ENCODE data around the gene RNF151.
"Not testable (repeated sequence)": the region's sequence is repeated elsewhere in the genome, so short reads cannot be mapped to it uniquely, and the experiment has no call there.

Gene RNF151

DNA sequence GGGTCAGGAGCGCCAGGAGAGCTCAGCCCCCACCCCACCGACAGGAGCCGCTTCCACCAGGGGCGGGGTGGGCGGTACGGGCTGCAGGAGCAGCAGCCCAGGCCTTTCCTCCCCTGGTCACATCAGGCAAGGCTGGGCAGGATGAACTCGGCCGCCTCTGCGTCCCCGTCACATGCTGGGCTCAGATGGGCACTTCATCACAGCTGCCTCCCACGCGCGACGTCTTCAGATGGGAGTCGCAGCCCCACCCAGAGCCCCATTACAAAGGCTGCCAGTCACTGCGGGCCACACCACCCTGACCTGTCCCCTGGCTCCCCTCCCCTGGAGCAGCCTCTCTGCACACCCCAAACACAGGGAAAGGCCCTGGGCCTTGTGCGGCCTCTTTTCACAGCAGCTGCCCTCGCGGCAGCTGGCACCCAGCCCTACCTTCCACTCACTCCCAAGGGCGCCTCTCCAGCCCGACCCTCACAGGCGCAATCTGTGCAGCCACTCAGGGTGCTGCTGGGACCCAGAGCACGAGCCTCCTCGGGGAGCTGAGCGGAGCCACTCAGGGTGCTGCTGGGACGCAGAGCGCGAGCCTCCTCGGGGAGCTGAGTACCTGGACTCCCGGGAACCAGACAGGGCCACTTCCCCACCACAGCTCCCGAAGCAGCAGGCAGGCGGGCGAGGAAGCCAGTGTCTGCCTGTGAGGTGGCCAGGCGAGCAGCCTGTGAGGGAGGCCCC, 38.3 kb downstream of the RNF151 start:
- H3K9ac ChIP-seq (ENCODE audit: low read depth, low read length), result no peak overlapping the region
- peaks cover 4% of the 10 kb centered on the region; the same call in 1 of the 2 replicates for H3K36me3 ChIP-seq (ENCODE audit: insufficient read depth, low read length)
- H3K9me3 ChIP-seq (ENCODE audit: control insufficient read depth, insufficient read depth, low read length), result no peaks in the 10 kb centered on the region
- H3K4me1 ChIP-seq (ENCODE audit: insufficient read depth, low read length), result peaks cover 12% of the 10 kb centered on the region; the same call in 1 of the 2 replicates

DNA sequence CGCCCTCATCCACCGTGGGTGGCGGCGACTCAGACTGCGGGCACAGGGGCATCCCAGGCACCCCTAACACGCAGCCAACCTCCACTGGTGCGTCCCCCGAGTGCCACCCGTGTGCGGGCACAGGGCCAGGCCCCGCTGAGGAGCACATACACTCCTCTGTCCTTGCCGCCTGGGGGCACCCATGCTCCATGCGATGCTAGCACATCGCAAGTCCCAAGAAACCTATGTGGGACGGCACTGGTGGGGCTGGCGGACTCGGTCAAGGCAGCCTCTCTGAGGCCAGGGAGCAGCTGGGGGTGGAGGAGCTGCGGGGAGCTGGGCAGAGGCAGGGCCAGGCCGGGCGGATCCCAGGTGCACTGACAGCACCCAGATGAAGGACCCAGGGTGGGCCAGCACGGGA, 39.0 kb downstream of the RNF151 start:
- Histone ChIP-seq H3K9me3 (ENCODE audit: control insufficient read depth, insufficient read depth, low read length) (no peaks in the 10 kb centered on the region), H3K9ac (ENCODE audit: low read depth, low read length) (no peak overlapping the region), H3K36me3 (ENCODE audit: insufficient read depth, low read length) (peaks cover 4% of the 10 kb centered on the region; the same call in 1 of the 2 replicates), H3K4me1 (ENCODE audit: insufficient read depth, low read length) (peaks cover 12% of the 10 kb centered on the region; the same call in 1 of the 2 replicates)

DNA sequence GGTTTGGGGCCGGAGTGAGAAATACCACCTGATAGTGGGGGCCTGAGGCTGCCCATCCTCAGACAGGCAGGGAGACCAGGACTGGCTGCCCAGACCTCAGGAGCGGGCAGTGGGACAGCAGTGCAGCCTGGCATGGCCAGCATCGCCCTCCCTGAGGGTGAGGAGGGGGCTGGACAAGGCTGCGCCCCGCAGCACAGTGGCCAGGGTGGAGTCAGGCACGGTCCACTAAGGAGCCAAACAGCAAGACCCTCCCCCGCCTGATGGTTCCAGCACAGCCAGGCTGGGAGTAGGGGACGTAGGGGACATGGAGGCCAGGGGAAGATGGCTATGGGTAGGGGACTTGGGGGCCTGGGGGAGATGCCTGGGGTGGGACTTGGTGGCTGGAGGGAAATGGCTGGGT, 39.7 kb downstream of the RNF151 start:
- Histone ChIP-seq H3K36me3 (ENCODE audit: insufficient read depth, low read length) (peaks cover 2% of the 10 kb centered on the region; the same call in 1 of the 2 replicates), H3K9ac (ENCODE audit: low read depth, low read length) (no peak overlapping the region), H3K9me3 (ENCODE audit: control insufficient read depth, insufficient read depth, low read length) (no peaks in the 10 kb centered on the region), H3K4me1 (ENCODE audit: insufficient read depth, low read length) (peaks cover 12% of the 10 kb centered on the region; the same call in 1 of the 2 replicates)

DNA sequence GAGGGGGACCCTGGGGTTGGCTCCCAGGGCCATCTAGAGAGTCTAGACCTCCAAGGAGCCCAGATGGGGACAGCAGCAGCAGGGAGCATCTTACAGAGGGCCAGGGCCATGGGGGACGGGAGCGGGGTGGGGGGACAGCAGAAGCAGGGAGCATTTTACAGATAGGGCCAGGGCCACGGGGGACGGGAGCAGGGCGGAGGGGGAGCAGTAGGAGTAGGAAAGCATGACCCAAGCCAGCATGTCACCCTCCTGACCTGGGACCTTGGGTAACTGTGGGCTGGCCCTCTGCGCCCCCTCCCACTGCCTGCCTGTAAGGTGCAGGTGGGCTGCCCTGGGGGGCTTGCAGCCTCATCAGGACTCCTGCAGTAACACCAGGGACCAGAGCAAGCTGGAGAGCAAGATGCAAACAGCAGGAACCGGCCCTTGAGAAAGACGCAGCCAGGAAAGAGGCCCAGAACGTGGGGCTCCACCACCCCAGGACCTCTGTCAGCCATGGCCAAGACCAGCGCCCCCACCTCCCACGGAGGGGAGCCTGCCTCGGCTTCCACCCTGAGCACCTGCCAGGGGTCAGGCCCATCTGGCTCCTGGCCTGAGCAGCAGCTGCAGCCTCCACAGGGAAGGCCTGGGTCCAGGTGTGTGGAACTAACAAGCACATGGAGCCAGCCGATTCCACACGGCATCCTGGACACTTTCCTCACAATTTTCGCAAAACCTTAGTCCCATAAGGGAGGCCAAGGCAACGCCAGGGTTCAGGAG, 40.6 kb downstream of the RNF151 start:
- Histone ChIP-seq H3K9me3 (ENCODE audit: control insufficient read depth, insufficient read depth, low read length) (no peaks in the 10 kb centered on the region), H3K9ac (ENCODE audit: low read depth, low read length) (no peak overlapping the region), H3K4me1 (ENCODE audit: insufficient read depth, low read length) (peaks cover 12% of the 10 kb centered on the region; the same call in 1 of the 2 replicates), H3K36me3 (ENCODE audit: insufficient read depth, low read length) (no peaks in the 10 kb centered on the region; the same call in 1 of the 2 replicates)

DNA sequence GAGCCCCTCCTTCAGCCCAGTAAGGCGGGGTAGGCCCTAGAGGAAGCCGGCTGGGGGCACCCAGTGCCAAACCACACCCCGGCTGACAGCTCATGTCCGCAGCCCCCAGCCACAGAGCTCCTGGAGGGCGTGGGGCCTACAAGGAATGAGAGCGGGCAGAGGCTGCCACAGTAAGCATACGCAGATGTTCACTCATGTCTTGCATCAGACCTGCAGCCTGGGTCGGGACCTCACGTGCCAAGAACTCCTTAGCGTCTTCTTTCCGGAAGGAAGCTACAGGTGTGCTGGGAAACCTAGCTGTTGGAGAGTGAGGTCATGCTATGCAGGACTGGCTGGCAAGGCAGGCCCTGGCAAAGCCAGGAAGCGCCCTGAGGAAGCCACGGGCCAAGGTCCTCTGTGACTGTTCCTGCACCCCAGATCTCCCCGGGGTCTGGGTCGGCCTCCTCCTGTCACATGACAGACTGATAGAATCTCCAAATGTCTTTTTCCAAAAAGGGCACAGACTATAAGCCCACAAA, 41.4 kb downstream of the RNF151 start:
- Histone ChIP-seq H3K36me3 (ENCODE audit: insufficient read depth, low read length) (no peaks in the 10 kb centered on the region), H3K9ac (ENCODE audit: low read depth, low read length) (peak overlapping the region; percentile 89; the same call in 1 of the 2 replicates), H3K4me1 (ENCODE audit: insufficient read depth, low read length) (peaks cover 12% of the 10 kb centered on the region; the same call in 1 of the 2 replicates), H3K9me3 (ENCODE audit: control insufficient read depth, insufficient read depth, low read length) (no peaks in the 10 kb centered on the region)

DNA sequence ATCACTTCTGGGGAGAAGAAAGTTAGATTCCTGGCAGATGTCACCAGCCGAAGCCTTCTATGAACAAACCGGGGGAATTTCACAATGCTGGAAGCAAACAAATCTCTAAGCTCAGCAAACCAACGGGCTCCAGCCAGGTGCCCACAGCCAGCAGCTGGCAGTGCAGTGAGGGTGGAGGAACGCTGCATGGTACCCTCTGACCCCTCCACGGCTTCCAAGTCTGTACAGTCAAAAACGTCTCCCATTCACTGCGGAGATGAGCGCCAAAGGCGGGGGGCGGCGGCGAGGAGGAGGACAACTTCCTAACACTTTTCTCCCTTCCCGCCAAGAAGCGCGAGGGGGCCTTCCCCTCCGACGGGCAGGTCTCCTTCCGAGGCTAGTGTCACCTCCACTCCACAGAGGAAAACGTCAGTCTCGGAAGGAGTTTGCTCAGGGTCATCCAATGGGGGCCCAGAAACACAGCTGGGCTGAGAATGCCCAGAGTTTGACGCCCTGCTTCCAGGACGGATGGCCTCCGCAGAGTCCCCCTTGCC, 42.0 kb downstream of the RNF151 start:
- H3K4me1 ChIP-seq (ENCODE audit: insufficient read depth, low read length), result peaks cover 12% of the 10 kb centered on the region; the same call in 1 of the 2 replicates
- H3K9me3 ChIP-seq (ENCODE audit: control insufficient read depth, insufficient read depth, low read length), result no peaks in the 10 kb centered on the region
- no peaks in the 10 kb centered on the region for H3K36me3 ChIP-seq (ENCODE audit: insufficient read depth, low read length)
- H3K9ac ChIP-seq (ENCODE audit: low read depth, low read length), result peak overlapping the region; percentile 89

DNA sequence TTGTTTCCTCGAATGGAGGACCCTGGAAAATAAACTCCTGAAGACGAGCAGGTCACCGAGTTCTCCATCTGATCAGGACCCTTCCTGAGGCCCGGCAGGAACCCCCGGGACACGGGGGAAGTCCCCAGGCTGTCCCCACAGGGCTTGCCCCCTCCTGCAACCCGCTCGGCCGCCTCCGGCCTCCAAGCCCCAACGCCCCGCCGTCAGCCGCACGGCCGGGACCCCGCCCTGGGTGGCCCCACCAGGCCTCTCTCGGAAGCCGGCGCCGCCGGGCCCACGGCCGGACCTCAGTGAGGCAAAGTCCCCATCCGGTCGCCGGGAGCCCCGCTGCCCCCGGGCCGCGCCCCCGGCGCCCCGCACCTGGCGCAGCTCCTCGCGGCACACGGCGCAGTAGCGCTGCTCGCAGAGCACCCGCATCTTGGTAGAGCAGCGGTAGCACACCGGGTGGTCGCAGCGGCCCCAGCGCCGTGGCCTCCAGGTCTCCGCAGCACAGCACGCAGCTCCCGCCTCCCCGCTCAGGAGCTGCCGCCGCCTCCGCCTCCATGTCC, 42.6 kb downstream of the RNF151 start:
- peak overlapping the region; percentile 89 for H3K9ac ChIP-seq (ENCODE audit: low read depth, low read length)
- peaks cover 10% of the 10 kb centered on the region; the same call in 1 of the 2 replicates for H3K4me1 ChIP-seq (ENCODE audit: insufficient read depth, low read length)
- no peaks in the 10 kb centered on the region for H3K9me3 ChIP-seq (ENCODE audit: control insufficient read depth, insufficient read depth, low read length)
- H3K36me3 ChIP-seq (ENCODE audit: insufficient read depth, low read length), result no peaks in the 10 kb centered on the region

DNA sequence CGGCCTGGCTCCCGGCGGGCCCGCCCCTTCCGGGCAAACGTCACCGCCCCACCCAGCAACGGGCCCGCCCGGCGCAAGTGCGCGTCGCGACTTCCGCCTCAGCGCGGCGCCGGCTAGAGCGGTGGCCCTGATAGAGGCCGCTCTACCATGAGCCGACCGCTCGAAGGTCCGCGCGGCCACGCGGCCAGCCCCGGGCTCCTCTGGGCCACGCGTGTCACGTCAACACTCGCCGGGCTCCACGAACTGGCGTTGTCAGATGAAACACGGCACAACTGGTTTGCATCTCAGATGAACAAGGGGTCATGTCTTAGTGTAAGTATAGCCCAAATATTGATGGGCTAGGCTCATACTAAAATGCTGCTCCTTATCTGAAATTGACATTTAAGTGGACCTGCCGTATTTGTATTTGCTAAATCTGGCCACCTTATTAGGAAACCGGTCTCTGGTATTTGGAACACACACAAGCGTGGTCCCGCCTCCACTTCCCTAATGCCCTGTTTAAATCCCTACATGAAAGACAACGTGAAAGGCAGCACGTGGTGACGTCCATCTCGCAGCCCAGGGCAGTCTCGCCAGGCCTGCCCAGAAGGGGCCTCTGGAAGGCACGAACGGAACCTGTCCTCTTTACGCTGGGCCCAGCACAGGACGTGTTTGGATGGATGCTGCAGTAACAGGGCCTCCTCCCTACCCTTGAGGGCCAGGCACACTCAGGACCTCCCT, 43.3 kb downstream of the RNF151 start, which contains the start of gene ZNF598:
ZNF598 (minus strand) TSS at position 31 of the 720 bp plus-strand sequence.
- H3K9me3 ChIP-seq (ENCODE audit: control insufficient read depth, insufficient read depth, low read length), result no peaks in the 10 kb centered on the region
- H3K36me3 ChIP-seq (ENCODE audit: insufficient read depth, low read length), result no peaks in the 10 kb centered on the region
- peaks cover 6% of the 10 kb centered on the region; the same call in 1 of the 2 replicates for H3K4me1 ChIP-seq (ENCODE audit: insufficient read depth, low read length)
- H3K9ac ChIP-seq (ENCODE audit: low read depth, low read length), result peak within 1 kb of the TSS; percentile 89

DNA sequence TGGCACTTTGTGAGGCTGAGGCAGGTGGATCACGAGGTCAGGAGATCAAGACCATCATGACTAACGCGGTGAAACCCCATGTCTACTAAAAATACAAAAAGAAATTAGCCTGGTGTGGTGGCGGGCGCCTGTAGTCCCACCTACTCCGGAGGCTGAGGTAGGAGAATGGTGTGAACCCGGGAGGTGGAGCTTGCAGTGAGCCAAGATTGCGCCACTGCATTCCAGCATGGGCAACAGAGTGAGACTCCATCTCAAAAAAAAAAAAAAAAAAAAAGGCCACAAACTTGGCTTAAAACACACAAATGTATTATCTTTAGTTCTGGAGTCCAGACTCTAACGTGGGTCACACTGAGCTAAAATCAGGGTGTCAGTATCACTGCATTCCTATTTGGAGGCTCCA, 45.1 kb downstream of the RNF151 start:
- not testable (repeated sequence) for H3K9me3 ChIP-seq (ENCODE audit: control insufficient read depth, insufficient read depth, low read length); H3K36me3 ChIP-seq (ENCODE audit: insufficient read depth, low read length); H3K4me1 ChIP-seq (ENCODE audit: insufficient read depth, low read length); H3K9ac ChIP-seq (ENCODE audit: low read depth, low read length)

DNA sequence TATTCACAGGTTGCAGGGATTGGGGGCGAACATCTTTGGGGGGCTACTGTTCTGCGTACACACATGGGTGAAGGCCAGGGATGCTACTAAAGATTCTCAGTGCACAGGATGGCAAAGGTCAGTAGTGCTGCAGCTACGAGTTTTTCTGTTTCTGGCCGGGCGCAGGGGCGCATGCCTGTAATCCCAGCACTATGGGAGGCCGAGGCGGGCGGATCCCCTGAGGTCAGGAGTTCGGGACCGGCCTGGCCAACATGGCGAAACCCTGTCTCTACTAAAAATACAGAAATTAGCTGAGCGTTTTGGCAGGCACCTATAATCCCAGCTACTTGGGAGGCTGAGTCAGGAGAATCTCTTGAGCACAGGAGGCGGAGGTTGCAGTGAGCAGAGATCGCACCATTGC, 46.9 kb downstream of the RNF151 start:
- Histone ChIP-seq H3K9me3 (ENCODE audit: control insufficient read depth, insufficient read depth, low read length) (no peaks in the 10 kb centered on the region), H3K36me3 (ENCODE audit: insufficient read depth, low read length) (no peaks in the 10 kb centered on the region), H3K9ac (ENCODE audit: low read depth, low read length) (no peak overlapping the region), H3K4me1 (ENCODE audit: insufficient read depth, low read length) (peaks cover under 1% of the 10 kb centered on the region; the same call in 1 of the 2 replicates)

DNA sequence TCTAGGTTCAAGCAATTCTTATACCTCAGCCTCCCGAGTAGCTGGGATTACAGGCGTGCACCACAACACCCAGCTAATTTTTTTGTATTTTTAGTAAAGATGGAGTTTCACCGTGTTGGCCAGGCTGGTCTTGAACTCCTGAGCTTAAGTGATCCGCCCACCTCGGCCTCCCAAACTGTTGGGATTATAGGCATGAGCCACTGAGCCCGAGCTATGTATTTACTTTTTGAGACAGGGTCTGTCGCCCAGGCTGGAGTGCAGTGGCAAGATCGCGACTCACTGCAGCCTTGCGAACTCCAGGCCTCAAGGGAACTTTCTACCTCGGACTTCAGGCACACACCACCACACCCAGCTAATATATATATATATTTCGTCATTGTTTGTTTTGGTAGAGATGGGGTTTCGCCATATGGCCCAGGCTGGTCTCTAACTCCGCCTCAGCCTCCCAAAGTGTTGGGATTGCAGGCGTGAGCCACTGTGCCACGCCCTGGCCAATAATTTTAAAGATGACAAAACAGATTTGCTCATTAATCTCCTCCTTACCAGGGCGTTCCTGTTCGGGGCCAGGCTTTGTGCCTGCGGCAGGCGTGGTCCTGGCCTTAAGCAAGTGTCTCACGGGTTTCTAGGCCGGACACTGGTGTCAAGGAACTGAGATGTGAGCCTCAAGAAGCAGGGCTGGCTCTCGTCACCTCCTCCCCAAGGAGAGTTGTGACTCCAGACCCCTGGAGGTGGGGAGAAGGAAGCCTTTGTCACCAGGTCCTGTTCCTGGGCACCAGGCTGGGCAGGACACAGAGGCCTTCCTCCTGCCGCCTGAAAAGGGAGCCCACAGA, 48.7 kb downstream of the RNF151 start:
- Histone ChIP-seq H3K4me1 (ENCODE audit: insufficient read depth, low read length) (no peaks in the 10 kb centered on the region), H3K9ac (ENCODE audit: low read depth, low read length) (no peak overlapping the region), H3K9me3 (ENCODE audit: control insufficient read depth, insufficient read depth, low read length) (no peaks in the 10 kb centered on the region), H3K36me3 (ENCODE audit: insufficient read depth, low read length) (no peaks in the 10 kb centered on the region)

DNA sequence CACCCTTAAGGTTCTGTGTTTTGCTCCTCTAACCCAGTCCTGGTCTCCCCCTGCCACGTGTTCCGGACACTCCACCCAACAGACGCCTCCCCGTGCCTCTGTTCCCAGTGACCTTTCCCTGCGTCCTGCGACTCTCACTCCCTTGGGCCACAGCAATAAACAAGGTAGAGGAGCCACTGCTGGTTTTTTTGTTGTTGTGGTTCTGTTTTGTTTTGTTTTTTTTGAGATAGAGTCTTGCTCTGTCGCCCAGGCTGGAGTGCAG, 49.2 kb downstream of the RNF151 start:
- H3K4me1 ChIP-seq (ENCODE audit: insufficient read depth, low read length), result no peaks in the 10 kb centered on the region
- no peaks in the 10 kb centered on the region for H3K36me3 ChIP-seq (ENCODE audit: insufficient read depth, low read length)
- no peak overlapping the region for H3K9ac ChIP-seq (ENCODE audit: low read depth, low read length)
- H3K9me3 ChIP-seq (ENCODE audit: control insufficient read depth, insufficient read depth, low read length), result no peaks in the 10 kb centered on the region

DNA sequence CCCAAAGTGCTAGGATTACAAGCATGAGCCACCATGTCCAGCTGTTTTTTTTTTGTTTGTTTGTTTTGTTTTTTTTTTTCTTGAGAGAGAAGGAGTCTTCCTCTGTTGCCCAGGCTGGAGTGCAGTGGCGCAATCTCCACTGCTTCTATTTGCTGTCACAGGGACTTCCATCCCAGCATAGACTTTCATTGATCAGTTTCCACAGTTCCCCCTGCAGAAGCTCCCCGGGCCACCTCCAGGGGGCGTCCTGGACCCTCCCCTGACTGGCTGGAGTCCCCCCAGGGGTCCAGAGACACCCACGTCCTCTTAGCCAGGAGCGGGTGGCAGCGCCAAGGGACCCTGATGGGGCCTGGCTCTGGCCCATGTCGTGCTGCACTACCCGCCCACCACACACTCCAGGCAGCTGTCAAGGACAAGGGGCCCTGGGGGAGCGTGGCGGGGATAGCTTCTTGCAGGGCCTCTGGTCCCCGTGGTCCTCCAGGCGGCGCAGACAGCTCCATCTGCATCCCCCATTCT, 49.8 kb downstream of the RNF151 start:
- Histone ChIP-seq H3K4me1 (ENCODE audit: insufficient read depth, low read length) (no peaks in the 10 kb centered on the region), H3K9me3 (ENCODE audit: control insufficient read depth, insufficient read depth, low read length) (no peaks in the 10 kb centered on the region), H3K9ac (ENCODE audit: low read depth, low read length) (no peak overlapping the region), H3K36me3 (ENCODE audit: insufficient read depth, low read length) (no peaks in the 10 kb centered on the region)

Data from ES-I3 (cell line).